HepG2 (cell line): Measurements from ENCODE around the gene ELP5. TPM values are rescaled to one million over a fixed set of nuclear protein-coding genes. Genes with fewer than 3 reads are reported as not detected.

Experiments
- ARNT2 ChIP-seq: sonication (generic); formaldehyde crosslinking; IDR thresholded peaks from 2 replicates; pipeline ENCODE4 v1.8.0; 2022; ENCODE audit warnings: mild to moderate bottlenecking, low read depth, missing genetic modification reagents, moderate library complexity
- GATAD2A ChIP-seq: IDR thresholded peaks from 2 replicates; pipeline ENCODE4 v1.6.1; 2016
- GPN1 ChIP-seq: sonication (generic); formaldehyde crosslinking; IDR thresholded peaks from 2 replicates; pipeline ENCODE4 v1.5.1; 2020; ENCODE audit warnings: missing genetic modification reagents, borderline replicate concordance
- HMG20A ChIP-seq: IDR thresholded peaks from 2 replicates; pipeline ENCODE4 v1.6.1; 2016; ENCODE audit warnings: borderline replicate concordance
- ISX ChIP-seq: sonication (generic); formaldehyde crosslinking; conservative IDR thresholded peaks from 2 replicates; pipeline ENCODE4 v1.5.0; 2020; ENCODE audit warnings: missing genetic modification reagents
- KAT7 ChIP-seq: IDR thresholded peaks from 2 replicates; pipeline ENCODE4 v1.6.1; 2018; ENCODE audit warnings: borderline replicate concordance, missing compliant biosample characterization
- KLF9 ChIP-seq: IDR thresholded peaks from 2 replicates; pipeline ENCODE4 v1.6.1; 2016; ENCODE audit warnings: low read depth
- NBN ChIP-seq: fragments of 450-650 bp; conservative IDR thresholded peaks from 2 replicates; pipeline ENCODE4 v1.6.1; 2017
- POLR2AphosphoS2 ChIP-seq: IDR thresholded peaks from 2 replicates; pipeline ENCODE4 v1.6.1; 2011; ENCODE audit warnings: low read depth, low read length, improper control_type of control experiment
- STAG1 ChIP-seq: sonication (generic); formaldehyde crosslinking; IDR thresholded peaks from 2 replicates; pipeline ENCODE4 v1.4.0; 2020; ENCODE audit warnings: missing genetic modification reagents
- ZNF234 ChIP-seq: sonication (generic); formaldehyde crosslinking; conservative IDR thresholded peaks from 2 replicates; pipeline ENCODE4 v1.5.1; 2020; ENCODE audit warnings: mild to moderate bottlenecking, missing genetic modification reagents
- ZNF382 ChIP-seq: sonication (generic); formaldehyde crosslinking; IDR thresholded peaks from 2 replicates; pipeline ENCODE4 v1.5.0; 2020; ENCODE audit warnings: missing genetic modification reagents, mild to moderate bottlenecking, borderline replicate concordance
- ZNF776 ChIP-seq: sonication (generic); formaldehyde crosslinking; IDR thresholded peaks from 2 replicates; pipeline ENCODE4 v1.4.0; 2020; ENCODE audit warnings: mild to moderate bottlenecking, missing genetic modification reagents
- ZSCAN31 ChIP-seq: sonication (generic); formaldehyde crosslinking; IDR thresholded peaks from 2 replicates; pipeline ENCODE4 v1.5.0; 2020; ENCODE audit warnings: low read depth, mild to moderate bottlenecking, missing genetic modification reagents
- polyA plus RNA-seq, 8 experiments: library from polyadenylated mRNA; depleted of rRNA in 3 of 8; stranded (reverse) in 7 of 8; unstranded in 1 of 8; fragments of >200 nt; fragmentation: Illumina TruSeq in 4 of 8; extraction: Trizol in 4 of 8; gene quantifications; 2 replicates each; pipeline versions ENCODE4 v1.2.1 to v1.2.3, GENCODE V29; 2011 to 2016; ENCODE audit warnings: low read depth in 4 of 8, missing spikeins in 1 of 8, mixed read lengths in 1 of 8; ENCODE audit not compliant: insufficient read depth in 1 of 8
- total RNA-seq, 5 experiments: library from RNA; depleted of rRNA; stranded (reverse); fragments of >200 nt; fragmentation: Illumina TruSeq; extraction: Trizol; gene quantifications; 2 replicates each; pipeline ENCODE4 v1.2.3, GENCODE V29; 2016; ENCODE audit warnings: low read depth in 1 of 5
- TF ChIP-seq, protein P1 (sequence below): sonication (generic); formaldehyde crosslinking; IDR thresholded peaks from 2 replicates; pipeline ENCODE4; 2020; ENCODE audit warnings: missing genetic modification reagents, mild to moderate bottlenecking, borderline replicate concordance
- TF ChIP-seq, protein P2 (sequence below): sonication (generic); formaldehyde crosslinking; IDR thresholded peaks from 2 replicates; pipeline ENCODE4 v1.4.0; 2020; ENCODE audit warnings: mild to moderate bottlenecking, missing genetic modification reagents
- TF ChIP-seq, protein P3 (sequence below): sonication (generic); formaldehyde crosslinking; conservative IDR thresholded peaks from 2 replicates; pipeline ENCODE4 v1.4.0; 2020; ENCODE audit warnings: missing genetic modification reagents

Gene ELP5
- total and polyA plus RNA-seq, 2 of the 13 experiments (the other 11 are each of a cell fraction or from before 2014, with no cell fraction given): 67.6 to 69.8 TPM

DNA sequence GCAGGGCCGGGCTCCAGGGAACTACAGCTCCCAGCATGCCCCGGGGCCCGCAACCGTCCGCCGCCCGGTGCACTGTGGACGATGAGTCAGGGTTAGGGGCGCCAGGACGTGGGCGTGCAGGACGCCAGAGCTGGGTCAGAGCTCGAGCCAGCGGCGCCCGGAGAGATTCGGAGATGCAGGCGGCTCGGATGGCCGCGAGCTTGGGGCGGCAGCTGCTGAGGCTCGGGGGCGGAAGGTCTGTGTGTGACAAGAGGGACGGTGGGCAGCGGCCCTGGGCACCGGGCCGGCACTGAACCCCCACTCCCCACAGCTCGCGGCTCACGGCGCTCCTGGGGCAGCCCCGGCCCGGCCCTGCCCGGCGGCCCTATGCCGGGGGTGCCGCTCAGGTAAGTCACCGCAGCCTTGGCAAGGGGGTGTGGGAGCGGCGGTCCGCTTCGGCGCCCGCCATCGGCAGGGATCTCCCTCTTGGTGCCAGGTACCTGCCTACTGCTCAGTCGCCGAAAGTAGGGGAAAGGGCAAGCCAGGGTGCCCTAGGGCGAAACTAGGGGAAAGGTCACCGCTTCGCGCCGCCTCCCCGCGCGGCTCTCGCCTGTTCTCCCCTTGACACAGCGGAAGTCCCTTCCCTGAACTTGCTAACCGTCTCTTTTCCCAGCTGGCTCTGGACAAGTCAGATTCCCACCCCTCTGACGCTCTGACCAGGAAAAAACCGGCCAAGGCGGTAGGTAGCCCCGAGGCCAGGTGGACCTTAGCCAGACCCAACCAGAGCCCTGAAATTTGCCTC, 32.0 kb upstream of the ELP5 start, which contains the start of the genes ACADVL and DLG4 (continued):
- TF ChIP-seq ISX (CRISPR knock-in tag) (no peak), ZSCAN31 (peak; percentile 24), KLF9 (no peak), STAG1 (CRISPR knock-in tag) (0 out of 2 replicates have a peak, but pooled peaks have one; percentile 1), KAT7 (CRISPR knock-in tag) (peak; percentile 43; the same call in 1 of the 2 replicates), ARNT2 (CRISPR knock-in tag) (peak; percentile 92), ZNF234 (CRISPR knock-in tag) (no peak), ZNF382 (no peak), ZNF776 (CRISPR knock-in tag) (no peak), NBN (no peak), GATAD2A (CRISPR knock-in tag) (no peak), HMG20A (CRISPR knock-in tag) (no peak), POLR2AphosphoS2 (peak; percentile 34; the same call in 1 of the 2 replicates), GPN1 (CRISPR knock-in tag) (no peak)
- TF ChIP-seq, protein P1, sequence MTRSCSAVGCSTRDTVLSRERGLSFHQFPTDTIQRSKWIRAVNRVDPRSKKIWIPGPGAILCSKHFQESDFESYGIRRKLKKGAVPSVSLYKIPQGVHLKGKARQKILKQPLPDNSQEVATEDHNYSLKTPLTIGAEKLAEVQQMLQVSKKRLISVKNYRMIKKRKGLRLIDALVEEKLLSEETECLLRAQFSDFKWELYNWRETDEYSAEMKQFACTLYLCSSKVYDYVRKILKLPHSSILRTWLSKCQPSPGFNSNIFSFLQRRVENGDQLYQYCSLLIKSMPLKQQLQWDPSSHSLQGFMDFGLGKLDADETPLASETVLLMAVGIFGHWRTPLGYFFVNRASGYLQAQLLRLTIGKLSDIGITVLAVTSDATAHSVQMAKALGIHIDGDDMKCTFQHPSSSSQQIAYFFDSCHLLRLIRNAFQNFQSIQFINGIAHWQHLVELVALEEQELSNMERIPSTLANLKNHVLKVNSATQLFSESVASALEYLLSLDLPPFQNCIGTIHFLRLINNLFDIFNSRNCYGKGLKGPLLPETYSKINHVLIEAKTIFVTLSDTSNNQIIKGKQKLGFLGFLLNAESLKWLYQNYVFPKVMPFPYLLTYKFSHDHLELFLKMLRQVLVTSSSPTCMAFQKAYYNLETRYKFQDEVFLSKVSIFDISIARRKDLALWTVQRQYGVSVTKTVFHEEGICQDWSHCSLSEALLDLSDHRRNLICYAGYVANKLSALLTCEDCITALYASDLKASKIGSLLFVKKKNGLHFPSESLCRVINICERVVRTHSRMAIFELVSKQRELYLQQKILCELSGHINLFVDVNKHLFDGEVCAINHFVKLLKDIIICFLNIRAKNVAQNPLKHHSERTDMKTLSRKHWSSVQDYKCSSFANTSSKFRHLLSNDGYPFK (CRISPR knock-in tag): no peak
- TF ChIP-seq, protein P2, sequence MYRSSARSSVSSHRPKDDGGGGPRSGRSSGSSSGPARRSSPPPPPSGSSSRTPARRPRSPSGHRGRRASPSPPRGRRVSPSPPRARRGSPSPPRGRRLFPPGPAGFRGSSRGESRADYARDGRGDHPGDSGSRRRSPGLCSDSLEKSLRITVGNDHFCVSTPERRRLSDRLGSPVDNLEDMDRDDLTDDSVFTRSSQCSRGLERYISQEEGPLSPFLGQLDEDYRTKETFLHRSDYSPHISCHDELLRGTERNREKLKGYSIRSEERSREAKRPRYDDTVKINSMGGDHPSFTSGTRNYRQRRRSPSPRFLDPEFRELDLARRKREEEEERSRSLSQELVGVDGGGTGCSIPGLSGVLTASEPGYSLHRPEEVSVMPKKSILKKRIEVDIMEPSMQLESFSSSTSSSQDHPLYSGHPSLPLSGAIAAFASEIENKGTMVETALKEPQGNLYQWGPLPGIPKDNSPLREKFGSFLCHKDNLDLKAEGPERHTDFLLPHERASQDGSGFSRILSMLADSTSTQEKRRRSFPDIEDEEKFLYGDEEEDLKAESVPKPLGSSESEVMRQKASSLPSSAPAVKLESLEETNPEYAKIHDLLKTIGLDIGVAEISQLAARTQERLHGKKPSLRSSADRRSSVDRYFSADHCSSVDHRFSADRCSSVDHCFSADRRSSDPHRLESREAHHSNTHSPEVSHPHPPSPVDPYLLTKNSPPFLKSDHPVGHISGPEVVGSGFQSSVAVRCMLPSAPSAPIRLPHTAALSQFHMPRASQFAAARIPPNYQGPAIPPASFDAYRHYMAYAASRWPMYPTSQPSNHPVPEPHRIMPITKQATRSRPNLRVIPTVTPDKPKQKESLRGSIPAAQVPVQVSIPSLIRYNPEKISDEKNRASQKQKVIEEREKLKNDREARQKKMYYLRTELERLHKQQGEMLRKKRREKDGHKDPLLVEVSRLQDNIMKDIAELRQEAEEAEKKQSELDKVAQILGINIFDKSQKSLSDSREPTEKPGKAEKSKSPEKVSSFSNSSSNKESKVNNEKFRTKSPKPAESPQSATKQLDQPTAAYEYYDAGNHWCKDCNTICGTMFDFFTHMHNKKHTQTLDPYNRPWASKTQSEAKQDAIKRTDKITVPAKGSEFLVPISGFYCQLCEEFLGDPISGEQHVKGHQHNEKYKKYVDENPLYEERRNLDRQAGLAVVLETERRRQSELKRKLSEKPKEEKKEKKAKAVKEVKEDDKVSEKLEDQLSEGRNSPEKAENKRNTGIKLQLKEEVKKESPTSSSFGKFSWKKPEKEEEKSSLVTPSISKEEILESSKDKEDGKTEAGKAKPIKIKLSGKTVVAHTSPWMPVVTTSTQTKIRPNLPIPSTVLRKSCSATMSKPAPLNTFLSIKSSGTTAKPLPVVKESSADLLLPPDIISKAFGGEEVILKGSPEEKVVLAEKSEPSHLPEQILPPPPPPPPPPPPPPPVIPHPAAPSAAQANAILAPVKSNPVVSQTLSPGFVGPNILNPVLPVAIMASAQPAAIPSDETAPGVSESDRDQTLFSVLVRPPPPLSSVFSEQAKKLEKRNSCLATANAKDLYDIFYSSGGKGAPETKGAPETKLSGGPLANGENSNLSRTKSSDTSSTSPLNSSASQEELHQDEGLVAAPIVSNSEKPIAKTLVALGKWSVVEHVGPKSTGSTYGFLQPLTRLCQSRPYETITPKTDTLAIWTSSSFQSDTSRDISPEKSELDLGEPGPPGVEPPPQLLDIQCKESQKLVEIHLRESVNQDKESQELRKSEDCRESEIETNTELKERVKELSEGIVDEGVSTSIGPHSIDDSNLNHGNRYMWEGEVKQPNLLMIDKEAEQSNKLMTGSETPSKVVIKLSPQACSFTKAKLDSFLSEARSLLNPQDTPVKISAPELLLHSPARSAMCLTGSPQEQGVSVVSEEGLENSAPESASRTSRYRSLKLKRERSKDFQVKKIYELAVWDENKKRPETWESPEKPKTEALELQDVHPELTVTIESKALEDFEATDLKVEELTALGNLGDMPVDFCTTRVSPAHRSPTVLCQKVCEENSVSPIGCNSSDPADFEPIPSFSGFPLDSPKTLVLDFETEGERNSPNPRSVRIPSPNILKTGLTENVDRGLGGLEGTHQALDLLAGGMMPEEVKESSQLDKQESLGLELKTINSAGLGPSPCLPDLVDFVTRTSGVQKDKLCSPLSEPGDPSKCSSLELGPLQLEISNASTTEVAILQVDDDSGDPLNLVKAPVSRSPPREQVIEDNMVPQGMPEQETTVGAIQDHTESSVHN (CRISPR knock-in tag): no peak
- TF ChIP-seq, protein P3, sequence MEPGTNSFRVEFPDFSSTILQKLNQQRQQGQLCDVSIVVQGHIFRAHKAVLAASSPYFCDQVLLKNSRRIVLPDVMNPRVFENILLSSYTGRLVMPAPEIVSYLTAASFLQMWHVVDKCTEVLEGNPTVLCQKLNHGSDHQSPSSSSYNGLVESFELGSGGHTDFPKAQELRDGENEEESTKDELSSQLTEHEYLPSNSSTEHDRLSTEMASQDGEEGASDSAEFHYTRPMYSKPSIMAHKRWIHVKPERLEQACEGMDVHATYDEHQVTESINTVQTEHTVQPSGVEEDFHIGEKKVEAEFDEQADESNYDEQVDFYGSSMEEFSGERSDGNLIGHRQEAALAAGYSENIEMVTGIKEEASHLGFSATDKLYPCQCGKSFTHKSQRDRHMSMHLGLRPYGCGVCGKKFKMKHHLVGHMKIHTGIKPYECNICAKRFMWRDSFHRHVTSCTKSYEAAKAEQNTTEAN (CRISPR knock-in tag): no peak
